GM23338 (cell line): Measurements from ENCODE around the gene OOSP3. TPM values are rescaled to one million over a fixed set of nuclear protein-coding genes. Genes with fewer than 3 reads are reported as not detected.

Experiments
- ATAC-seq: fragments of 200-7000 bp; cut with Tn5 transposase; 3 replicates; pipeline ENCODE4 v1.9.1; 2020
- DNase-seq: peaks from one replicate; pipeline ENCODE4 v3.0.0-alpha.2; 2015; ENCODE audit warnings: low spot score
- H2AFZ ChIP-seq: fragments of 200-600 bp; sonication (generic); 2 replicates; pipeline ENCODE4 v1.8.0; 2016; ENCODE audit warnings: antibody characterized with exemption, mild to moderate bottlenecking, moderate library complexity
- H3F3A ChIP-seq: fragments of 200-600 bp; sonication (generic); replicated peaks from 2 replicates; pipeline ENCODE4 v1.8.0; 2017; ENCODE audit warnings: antibody characterized with exemption, mixed run types, low read depth
- H3K27ac ChIP-seq: fragments of 200-600 bp; sonication (generic); 2 replicates; pipeline ENCODE4 v1.6.1; 2016; ENCODE audit warnings: low read depth
- H3K27me3 ChIP-seq: fragments of 200-600 bp; sonication (generic); 2 replicates; pipeline ENCODE4 v1.8.0; 2016; ENCODE audit warnings: mild to moderate bottlenecking, mixed run types, moderate library complexity; ENCODE audit not compliant: insufficient read depth
- H3K36me3 ChIP-seq: fragments of 200-600 bp; sonication (generic); 2 replicates; pipeline ENCODE4 v1.8.0; 2016; ENCODE audit warnings: mild to moderate bottlenecking; ENCODE audit not compliant: insufficient read depth
- H3K4me1 ChIP-seq: fragments of 200-600 bp; sonication (generic); 2 replicates; pipeline ENCODE4 v1.8.0; 2016; ENCODE audit warnings: mild to moderate bottlenecking, moderate library complexity; ENCODE audit not compliant: insufficient read depth
- H3K4me2 ChIP-seq: fragments of 200-600 bp; sonication (generic); 2 replicates; pipeline ENCODE4 v1.7.1; 2017; ENCODE audit warnings: mixed run types
- H3K4me3 ChIP-seq: fragments of 200-600 bp; sonication (generic); 2 replicates; pipeline ENCODE4 v1.6.1; 2016; ENCODE audit warnings: mixed run types
- H3K79me2 ChIP-seq: fragments of 200-600 bp; sonication (generic); replicated peaks from 2 replicates; pipeline ENCODE4 v1.8.0; 2017; ENCODE audit warnings: mild to moderate bottlenecking; ENCODE audit not compliant: insufficient read depth
- H3K9me2 ChIP-seq: fragments of 200-600 bp; sonication (generic); 2 replicates; pipeline ENCODE4 v1.8.0; 2017; ENCODE audit not compliant: insufficient read depth
- H4K20me1 ChIP-seq: fragments of 200-600 bp; sonication (generic); replicated peaks from 2 replicates; pipeline ENCODE4 v1.8.0; 2017; ENCODE audit warnings: mild to moderate bottlenecking; ENCODE audit not compliant: insufficient read depth
- H3K27ac Mint-ChIP-seq: 2 replicates; pipeline ENCODE4 v1.8.0; 2020; ENCODE audit warnings: inconsistent platforms, mild to moderate bottlenecking, moderate library complexity, mixed read lengths
- H3K27me3 Mint-ChIP-seq: 3 replicates; pipeline ENCODE4 v1.8.0; 2022; ENCODE audit warnings: low read depth, mild to moderate bottlenecking, moderate library complexity, mixed read lengths, inconsistent platforms; ENCODE audit not compliant: insufficient read depth, poor library complexity
- H3K36me3 Mint-ChIP-seq: 3 replicates; pipeline ENCODE4 v1.8.0; 2021; ENCODE audit warnings: low read depth, mild to moderate bottlenecking, inconsistent platforms, moderate library complexity, mixed read lengths
- H3K4me1 Mint-ChIP-seq: 3 replicates; pipeline ENCODE4 v1.8.0; 2020; ENCODE audit warnings: mild to moderate bottlenecking, inconsistent platforms, mixed read lengths
- H3K4me3 Mint-ChIP-seq: 3 replicates; pipeline ENCODE4 v1.8.0; 2021; ENCODE audit warnings: moderate library complexity, mild to moderate bottlenecking, inconsistent platforms, mixed read lengths
- H3K9me3 Mint-ChIP-seq: 3 replicates; pipeline ENCODE4 v1.8.0; 2020; ENCODE audit warnings: moderate library complexity, mild to moderate bottlenecking, inconsistent platforms, mixed read lengths
- CTCF ChIP-seq, 2 experiments: fragments of 200-600 bp in 1 of 2; sonication (generic) in 1 of 2; conservative IDR thresholded peaks; 2 replicates each; pipeline versions ENCODE4 v1.5.1 to v1.6.1; 2016 to 2017; ENCODE audit warnings: antibody characterized with exemption in 2 of 2, low read depth in 2 of 2, mild to moderate bottlenecking in 2 of 2, moderate library complexity in 1 of 2
- EZH2 ChIP-seq: fragments of 200-600 bp; sonication (generic); IDR thresholded peaks from one replicate; pipeline ENCODE4 v1.8.0; 2017; ENCODE audit warnings: antibody characterized with exemption, mild to moderate bottlenecking, low read depth; ENCODE audit not compliant: unreplicated experiment
- EZH2phosphoT487 ChIP-seq: fragments of 200-600 bp; sonication (generic); IDR thresholded peaks from one replicate; pipeline ENCODE4 v1.8.1; 2018; ENCODE audit warnings: antibody characterized with exemption; ENCODE audit not compliant: unreplicated experiment
- JUNB ChIP-seq: IDR thresholded peaks from one replicate; pipeline ENCODE4 v1.6.1; 2016; ENCODE audit warnings: antibody characterized with exemption; ENCODE audit not compliant: unreplicated experiment
- NANOG ChIP-seq: IDR thresholded peaks from 2 replicates; pipeline ENCODE4 v1.6.1; 2016; ENCODE audit warnings: antibody characterized with exemption, borderline replicate concordance
- POLR2AphosphoS5 ChIP-seq: IDR thresholded peaks from 2 replicates; pipeline ENCODE4 v1.6.1; 2016; ENCODE audit warnings: antibody characterized with exemption, low read depth
- REST ChIP-seq: IDR thresholded peaks from one replicate; pipeline ENCODE4 v1.6.1; 2018; ENCODE audit warnings: antibody characterized with exemption; ENCODE audit not compliant: unreplicated experiment
- ZNF114 ChIP-seq: fragments of 250-450 bp; sonication (Bioruptor Pico); IDR thresholded peaks from 2 replicates; pipeline ENCODE4 v1.5.0; 2020; ENCODE audit warnings: mild to moderate bottlenecking, moderate library complexity
- ZNF331 ChIP-seq: fragments of 250-450 bp; sonication (Bioruptor Pico); IDR thresholded peaks from 2 replicates; pipeline ENCODE4 v1.5.0; 2020; ENCODE audit warnings: low read depth, mild to moderate bottlenecking, moderate library complexity
- ZNF462 ChIP-seq: fragments of 250-450 bp; sonication (Bioruptor Pico); IDR thresholded peaks from 2 replicates; pipeline ENCODE4 v1.5.0; 2020; ENCODE audit warnings: mild to moderate bottlenecking, moderate library complexity
- polyA plus RNA-seq: library from polyadenylated mRNA; unstranded; fragments of >200 nt; fragmentation: Nextera tagmentation; extraction: Ambion mirVana; gene quantifications from 2 replicates; pipeline ENCODE4 v1.2.1, GENCODE V29; 2016
- total RNA-seq: library from RNA; depleted of rRNA; stranded (reverse); fragments of >200 nt; shearing (Covaris generic); gene quantifications from 2 replicates; pipeline ENCODE4 v1.2.3, GENCODE V29; 2014

Gene OOSP3
- total and polyA plus RNA-seq, 2 experiments from 2014 or later = not detected

GRCh38 chr11:59938718-59939117 lies 60.1 kb downstream of the OOSP3 start:
- no peaks in the 10 kb centered on the region for H3K4me1 ChIP-seq
- Mint-ChIP-seq H3K27ac (no peak overlapping the region), H3K36me3 (no peaks in the 10 kb centered on the region; the same call in 2 of the 3 replicates), H3K9me3 (no peaks in the 10 kb centered on the region; the same call in 2 of the 3 replicates), H3K27me3 (no peaks in the 10 kb centered on the region), H3K4me3 (no peak overlapping the region), H3K4me1 (peaks cover 2% of the 10 kb centered on the region; the same call in 1 of the 3 replicates)
- no peak overlapping the region for H3K4me2 ChIP-seq
- TF ChIP-seq ZNF331 (CRISPR knock-in tag) (no peak), EZH2 (no peak), ZNF462 (no peak)
- no peaks in the 10 kb centered on the region for H3K36me3 ChIP-seq
- no peaks in the 10 kb centered on the region for H3F3A ChIP-seq
- ATAC-seq (no peak), DNase-seq (no peak)
- no peak overlapping the region for H3K27ac ChIP-seq
- H3K9me2 ChIP-seq = no peaks in the 10 kb centered on the region
- H4K20me1 ChIP-seq = no peaks in the 10 kb centered on the region
- no peak overlapping the region for H3K4me3 ChIP-seq
- no peaks in the 10 kb centered on the region for H3K27me3 ChIP-seq
- no peak overlapping the region for H2AFZ ChIP-seq
- no peaks in the 10 kb centered on the region for H3K79me2 ChIP-seq

- Histone ChIP-seq H3K9me2 (no peaks in the 10 kb centered on the region), H3K27ac (no peak overlapping the region), H3K4me3 (no peak overlapping the region), H2AFZ (no peak overlapping the region), H3K4me2 (no peak overlapping the region), H4K20me1 (no peaks in the 10 kb centered on the region), H3K27me3 (no peaks in the 10 kb centered on the region), H3F3A (no peaks in the 10 kb centered on the region), H3K4me1 (no peaks in the 10 kb centered on the region), H3K79me2 (no peaks in the 10 kb centered on the region), H3K36me3 (no peaks in the 10 kb centered on the region)
- no peak overlapping the region for H3K4me3 Mint-ChIP-seq
- ATAC-seq = no peak
- H3K27me3 Mint-ChIP-seq = no peaks in the 10 kb centered on the region
- no peak for DNase-seq
- H3K36me3 Mint-ChIP-seq = no peaks in the 10 kb centered on the region; the same call in 2 of the 3 replicates
- peaks cover 6% of the 10 kb centered on the region; the same call in 1 of the 3 replicates for H3K4me1 Mint-ChIP-seq
- no peaks in the 10 kb centered on the region; the same call in 2 of the 3 replicates for H3K9me3 Mint-ChIP-seq
- no peak overlapping the region for H3K27ac Mint-ChIP-seq
- TF ChIP-seq EZH2phosphoT487 (no peak), POLR2AphosphoS5 (no peak), JUNB (no peak), NANOG (no peak), ZNF114 (CRISPR knock-in tag) (no peak), EZH2 (no peak), REST (no peak), CTCF (conservative IDR thresholded peaks at IDR 0.05; ENCODE audit: low read depth in 2 of 2) (no peak)
Observed at GRCh38 chr11:59939482-59939881, 60.9 kb downstream of the OOSP3 start.
